OCI-LY7 (cell line): ENCODE results near the gene EXT2.

ENCODE experiments used
- CTCF ChIP-seq: fragments of 200-600 bp; sonication (generic); conservative IDR thresholded peaks from 2 replicates; pipeline ENCODE4 v1.5.1; 2014; ENCODE audit warnings: mild to moderate bottlenecking, antibody characterized with exemption, low read length, moderate library complexity, mixed read lengths
- EZH2phosphoT487 ChIP-seq: fragments of 200-600 bp; sonication (generic); IDR thresholded peaks from 2 replicates; pipeline ENCODE4 v1.6.1; 2018; ENCODE audit warnings: low read depth, borderline replicate concordance, mild to moderate bottlenecking, mixed run types, antibody characterized with exemption, low read length, moderate library complexity, mixed read lengths

- TF ChIP-seq EZH2phosphoT487 (no peak), CTCF (no peak)
Observed at GRCh38 chr11:44127130-44127529, 31.7 kb downstream of the EXT2 start.
